ENCODE results near the gene CCNYL1.

DNA sequence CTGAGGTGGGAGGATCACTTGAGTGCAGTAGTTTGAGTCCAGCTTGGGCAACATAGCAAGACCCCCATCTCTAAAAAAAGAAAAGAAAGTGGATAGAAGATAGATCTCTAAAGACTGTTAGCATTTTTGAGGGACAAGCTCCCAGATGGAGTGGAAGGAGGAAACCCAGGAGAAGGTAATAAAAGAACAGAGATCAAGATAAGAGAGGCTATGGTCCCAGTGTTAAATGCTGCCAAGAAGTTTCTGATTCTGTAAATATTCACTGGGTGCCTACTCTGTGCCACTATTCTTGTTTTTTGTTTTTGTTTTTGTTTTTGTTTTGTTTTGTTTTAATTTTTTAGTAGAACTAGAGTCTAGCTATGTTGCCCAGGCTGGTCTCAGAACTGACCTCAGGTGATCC lies 32.1 kb downstream of the CCNYL1 start:
- no peak for TF ChIP-seq CTCF (IDR thresholded peaks at IDR 0.05)
- TF ChIP-seq POLR2A (IDR thresholded peaks at IDR 0.05) = no peak

All from adrenal gland (tissue), 5 donors.